Astrocyte (in vitro differentiated cells and primary cell): ENCODE measurements around the gene GRK5. TPM values are rescaled to one million over a fixed set of nuclear protein-coding genes. Genes with fewer than 3 reads are reported as not detected.

Experiments
- DNase-seq: peaks from one replicate; pipeline ENCODE4 v3.0.0-alpha.2; 2010; ENCODE audit warnings: low read depth
- FAIRE-seq: peaks from 2 replicates; lab custom pipeline; 2011; peaks lifted over from hg19 to GRCh38; lab: Jason Lieb, UNC
- H2AFZ ChIP-seq: 2 replicates; pipeline ENCODE4 v1.6.0; 2012; ENCODE audit warnings: low read depth, low read length, inconsistent platforms
- H3K27ac ChIP-seq: 2 replicates; pipeline ENCODE4 v1.5.1; 2011; ENCODE audit warnings: low read depth, low read length, inconsistent platforms
- H3K27me3 ChIP-seq: 2 replicates; pipeline ENCODE4 v1.6.0; 2011; ENCODE audit warnings: low read length, inconsistent platforms; ENCODE audit not compliant: insufficient read depth
- H3K36me3 ChIP-seq: 2 replicates; pipeline ENCODE4 v1.5.1; 2011; ENCODE audit warnings: low read length, inconsistent platforms; ENCODE audit not compliant: insufficient read depth
- H3K4me1 ChIP-seq: 2 replicates; pipeline ENCODE4 v1.5.1; 2011; ENCODE audit warnings: low read length, inconsistent platforms; ENCODE audit not compliant: insufficient read depth
- H3K4me2 ChIP-seq: 2 replicates; pipeline ENCODE4 v1.6.0; 2012; ENCODE audit warnings: low read length, inconsistent platforms
- H3K4me3 ChIP-seq: 2 replicates; pipeline ENCODE4 v1.5.1; 2011; ENCODE audit warnings: low read depth, mild to moderate bottlenecking, low read length, inconsistent platforms; ENCODE audit not compliant: insufficient read depth
- H3K79me2 ChIP-seq: 2 replicates; pipeline ENCODE4 v1.6.0; 2012; ENCODE audit warnings: mild to moderate bottlenecking, low read length, inconsistent platforms; ENCODE audit not compliant: insufficient read depth
- H3K9ac ChIP-seq: 2 replicates; pipeline ENCODE4 v1.6.0; 2012; ENCODE audit warnings: mild to moderate bottlenecking, low read length, inconsistent platforms
- H3K9me3 ChIP-seq: 2 replicates; pipeline ENCODE4 v1.5.1; 2012; ENCODE audit warnings: low read depth, mild to moderate bottlenecking, low read length, inconsistent platforms; ENCODE audit not compliant: insufficient read depth
- H4K20me1 ChIP-seq: 2 replicates; pipeline ENCODE4 v1.6.0; 2012; ENCODE audit warnings: low read length, inconsistent platforms; ENCODE audit not compliant: insufficient read depth
- H3K27ac Mint-ChIP-seq: one replicate; pipeline ENCODE4 v1.8.0; 2021; ENCODE audit warnings: mild to moderate bottlenecking, mixed read lengths; ENCODE audit not compliant: unreplicated experiment
- H3K27me3 Mint-ChIP-seq: one replicate; pipeline ENCODE4 v1.8.0; 2021; ENCODE audit warnings: low read depth, mixed read lengths; ENCODE audit not compliant: unreplicated experiment
- H3K36me3 Mint-ChIP-seq: one replicate; pipeline ENCODE4 v1.8.0; 2021; ENCODE audit warnings: low read depth, mixed read lengths; ENCODE audit not compliant: unreplicated experiment
- H3K4me1 Mint-ChIP-seq: one replicate; pipeline ENCODE4 v1.8.0; 2021; ENCODE audit warnings: low read depth, mixed read lengths; ENCODE audit not compliant: unreplicated experiment
- H3K4me3 Mint-ChIP-seq: one replicate; pipeline ENCODE4 v1.8.0; 2021; ENCODE audit warnings: mild to moderate bottlenecking, moderate library complexity, mixed read lengths; ENCODE audit not compliant: unreplicated experiment
- H3K9me3 Mint-ChIP-seq: one replicate; pipeline ENCODE4 v1.8.0; 2021; ENCODE audit warnings: mild to moderate bottlenecking, mixed read lengths; ENCODE audit not compliant: unreplicated experiment
- CTCF ChIP-seq: IDR thresholded peaks from 2 replicates; pipeline ENCODE4 v1.5.1; 2011; ENCODE audit warnings: low read depth, mild to moderate bottlenecking, inconsistent platforms, low read length, moderate library complexity; ENCODE audit not compliant: insufficient read depth
- EZH2 ChIP-seq: IDR thresholded peaks from 2 replicates; pipeline ENCODE4 v1.6.1; 2012; ENCODE audit warnings: mild to moderate bottlenecking, low read length, inconsistent platforms; ENCODE audit not compliant: insufficient read depth
- total RNA-seq: library from RNA; stranded (reverse); gene quantifications from 2 replicates; pipeline ENCODE4 v1.2.1, GENCODE V29; 2021

Gene GRK5
- total RNA-seq, 1 donor from 2014 or later, result 8.5 TPM

DNA sequence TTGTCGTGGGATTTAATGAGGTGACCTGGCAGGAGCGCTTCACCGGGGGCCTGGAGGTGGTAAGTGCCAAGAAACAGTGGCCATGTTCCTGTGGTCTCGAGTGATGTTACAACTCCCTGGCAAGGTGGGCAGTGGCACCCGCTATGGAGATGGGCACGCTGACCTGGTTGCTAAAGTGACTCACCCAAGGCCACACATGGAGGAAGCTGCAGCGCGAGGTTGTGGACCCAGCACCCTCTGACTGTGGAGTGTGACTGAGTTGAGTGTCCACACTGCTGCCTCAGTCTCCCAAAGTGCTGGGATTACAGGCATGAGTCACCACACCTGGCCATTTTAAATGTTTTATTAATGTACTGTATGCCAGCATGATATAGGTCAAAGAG lies 261.9 kb downstream of the GRK5 start:
- TF ChIP-seq EZH2 (no peak), CTCF (no peak)
- H3K9me3 ChIP-seq, result no peaks in the 10 kb centered on the region
- H3K27me3 Mint-ChIP-seq, result peaks cover 64% of the 10 kb centered on the region
- H3K4me3 ChIP-seq, result no peak overlapping the region
- no peak overlapping the region for H3K9ac ChIP-seq
- H3K4me1 ChIP-seq, result no peaks in the 10 kb centered on the region
- no peaks in the 10 kb centered on the region for H3K79me2 ChIP-seq
- no peaks in the 10 kb centered on the region for H3K36me3 ChIP-seq
- no peak overlapping the region for H2AFZ ChIP-seq
- H4K20me1 ChIP-seq, result no peaks in the 10 kb centered on the region
- peaks cover 1% of the 10 kb centered on the region for H3K36me3 Mint-ChIP-seq
- peaks cover 12% of the 10 kb centered on the region for H3K9me3 Mint-ChIP-seq
- no peak for DNase-seq
- no peak overlapping the region for H3K4me2 ChIP-seq
- H3K4me1 Mint-ChIP-seq, result no peaks in the 10 kb centered on the region
- H3K27me3 ChIP-seq, result peaks cover 16% of the 10 kb centered on the region
- H3K27ac ChIP-seq, result no peak overlapping the region
- H3K27ac Mint-ChIP-seq, result no peak overlapping the region
- no peak for FAIRE-seq
- no peak overlapping the region for H3K4me3 Mint-ChIP-seq

DNA sequence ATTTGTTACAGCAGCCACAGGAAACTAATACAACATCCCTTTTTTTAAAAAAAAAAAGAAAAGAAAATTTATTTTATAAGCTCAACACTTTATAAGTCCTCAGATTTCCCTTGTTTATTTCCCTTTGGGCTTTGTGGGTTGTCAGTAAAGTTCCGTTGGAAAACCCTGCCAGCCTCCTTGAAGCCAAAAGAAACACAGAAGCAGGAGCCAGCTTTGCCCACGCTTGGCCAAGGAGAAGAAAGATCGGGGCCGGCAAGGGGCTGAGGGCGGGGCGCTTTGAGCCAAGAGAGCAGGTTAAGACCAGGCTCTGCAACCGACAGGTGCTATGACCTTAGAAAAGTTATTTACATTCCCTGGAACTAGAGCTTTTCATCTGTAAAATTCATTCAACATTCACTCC lies 262.5 kb downstream of the GRK5 start:
- H3K27ac Mint-ChIP-seq, result no peak overlapping the region
- Histone ChIP-seq H2AFZ (no peak overlapping the region), H3K4me3 (no peak overlapping the region), H3K79me2 (no peaks in the 10 kb centered on the region), H3K9me3 (no peaks in the 10 kb centered on the region), H3K9ac (no peak overlapping the region), H3K4me1 (no peaks in the 10 kb centered on the region), H3K4me2 (no peak overlapping the region), H3K36me3 (no peaks in the 10 kb centered on the region), H4K20me1 (no peaks in the 10 kb centered on the region), H3K27ac (no peak overlapping the region), H3K27me3 (peaks cover 22% of the 10 kb centered on the region)
- no peak overlapping the region for H3K4me3 Mint-ChIP-seq
- peaks cover 66% of the 10 kb centered on the region for H3K27me3 Mint-ChIP-seq
- TF ChIP-seq EZH2, result no peak
- DNase-seq (no peak), FAIRE-seq (no peak)
- H3K9me3 Mint-ChIP-seq, result peaks cover 12% of the 10 kb centered on the region
- peaks cover 1% of the 10 kb centered on the region for H3K36me3 Mint-ChIP-seq
- H3K4me1 Mint-ChIP-seq, result no peaks in the 10 kb centered on the region

DNA sequence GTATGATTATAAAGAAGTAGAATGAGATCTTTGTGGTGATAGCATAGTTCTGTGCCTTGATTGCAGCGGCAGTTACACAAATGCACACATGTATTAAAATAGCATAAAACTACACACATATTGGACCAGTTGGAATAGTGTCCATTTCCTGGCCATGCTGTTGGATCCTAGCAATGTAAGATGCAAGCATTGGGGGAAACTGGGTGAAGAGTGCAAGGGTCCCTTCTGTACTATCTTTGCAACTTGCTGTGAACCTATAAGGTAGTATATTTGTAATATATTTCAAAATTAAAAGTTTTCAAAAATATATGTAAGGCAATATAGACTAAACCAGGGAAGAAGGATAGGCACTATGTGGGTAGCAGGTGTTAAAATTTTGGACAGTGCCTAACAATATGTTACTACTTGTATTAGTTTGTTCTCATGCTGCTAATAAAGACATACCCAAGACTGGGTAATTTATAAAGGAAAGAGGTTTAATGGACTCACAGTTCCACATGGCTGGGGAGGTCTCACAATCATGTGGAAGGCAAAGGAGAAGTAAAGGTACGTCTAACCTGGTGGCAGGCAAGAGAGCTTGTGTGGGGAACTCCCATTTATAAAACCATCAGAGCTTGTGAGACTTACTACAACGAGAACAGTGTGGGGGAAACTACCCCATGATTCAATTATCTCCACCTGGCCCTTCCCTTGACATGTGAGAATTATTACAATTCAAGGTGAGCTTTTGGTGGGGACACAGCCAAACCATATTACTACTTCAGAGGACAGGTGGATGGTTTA lies 263.7 kb downstream of the GRK5 start:
- H3K36me3 Mint-ChIP-seq, result peaks cover 2% of the 10 kb centered on the region
- DNase-seq (no peak), FAIRE-seq (no peak)
- H3K9ac ChIP-seq, result no peak overlapping the region
- H3K4me1 Mint-ChIP-seq, result no peaks in the 10 kb centered on the region
- H3K79me2 ChIP-seq, result no peaks in the 10 kb centered on the region
- no peak overlapping the region for H3K4me2 ChIP-seq
- no peaks in the 10 kb centered on the region for H4K20me1 ChIP-seq
- no peak overlapping the region for H3K4me3 Mint-ChIP-seq
- TF ChIP-seq CTCF (no peak), EZH2 (no peak)
- peaks cover 14% of the 10 kb centered on the region for H3K9me3 Mint-ChIP-seq
- no peak overlapping the region for H3K4me3 ChIP-seq
- H3K27me3 Mint-ChIP-seq, result peaks cover 67% of the 10 kb centered on the region
- H3K27ac Mint-ChIP-seq, result no peak overlapping the region
- H3K27ac ChIP-seq, result no peak overlapping the region
- no peaks in the 10 kb centered on the region for H3K4me1 ChIP-seq
- no peaks in the 10 kb centered on the region for H3K36me3 ChIP-seq
- no peaks in the 10 kb centered on the region for H3K9me3 ChIP-seq
- H2AFZ ChIP-seq, result no peak overlapping the region
- H3K27me3 ChIP-seq, result peaks cover 28% of the 10 kb centered on the region
